HPDE6-E6E7 (cell line): Measurements from ENCODE around the gene FOXP2.
"Not testable (repeated sequence)": the region's sequence is repeated elsewhere in the genome, so short reads cannot be mapped to it uniquely, and the experiment has no call there.

ENCODE experiments used
- DNase-seq: peaks from one replicate; pipeline ENCODE4 v3.0.0; 2011; ENCODE audit warnings: missing footprints; ENCODE audit errors: extremely low spot score

FOXP2 gene

DNA sequence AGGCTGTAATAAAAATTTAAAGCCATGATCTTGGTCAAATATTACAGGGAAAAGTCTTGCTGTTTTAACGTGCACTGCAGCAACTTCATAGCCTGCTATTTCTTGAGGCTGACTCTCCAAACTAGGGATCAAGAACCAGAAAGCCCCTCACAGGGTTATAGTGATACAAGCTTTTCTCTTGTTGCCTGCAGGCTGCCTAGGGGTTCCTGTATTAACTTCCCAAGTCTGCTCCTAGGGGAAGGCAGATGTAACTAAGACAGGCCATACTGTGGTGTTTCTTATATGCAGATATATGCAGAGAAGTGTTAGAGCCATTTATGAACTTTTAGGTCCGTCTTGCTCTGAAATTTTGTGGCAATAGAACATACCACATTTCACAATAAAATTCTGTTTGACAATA is 175.7 kb downstream of the FOXP2 start:
- no peak for DNase-seq

DNA sequence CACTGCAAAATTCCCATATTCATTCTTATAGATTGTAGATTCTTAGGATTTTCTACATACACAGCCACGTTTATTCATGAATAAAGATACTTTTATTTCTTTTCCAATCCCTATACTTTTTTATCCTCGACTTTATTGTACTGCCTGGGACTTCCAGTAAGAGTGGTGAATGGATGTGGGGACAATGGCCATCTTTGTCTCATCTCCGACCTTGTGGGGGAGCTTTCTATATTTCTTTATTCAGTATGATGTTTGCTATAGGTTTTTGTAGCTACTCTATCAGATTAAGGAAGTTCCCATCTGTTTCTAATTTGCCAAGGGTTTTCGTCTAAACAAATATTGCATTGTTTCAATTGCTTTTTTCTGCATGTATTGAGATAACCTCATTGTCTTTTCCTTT is 184.3 kb downstream of the FOXP2 start:
- DNase-seq = no peak

DNA sequence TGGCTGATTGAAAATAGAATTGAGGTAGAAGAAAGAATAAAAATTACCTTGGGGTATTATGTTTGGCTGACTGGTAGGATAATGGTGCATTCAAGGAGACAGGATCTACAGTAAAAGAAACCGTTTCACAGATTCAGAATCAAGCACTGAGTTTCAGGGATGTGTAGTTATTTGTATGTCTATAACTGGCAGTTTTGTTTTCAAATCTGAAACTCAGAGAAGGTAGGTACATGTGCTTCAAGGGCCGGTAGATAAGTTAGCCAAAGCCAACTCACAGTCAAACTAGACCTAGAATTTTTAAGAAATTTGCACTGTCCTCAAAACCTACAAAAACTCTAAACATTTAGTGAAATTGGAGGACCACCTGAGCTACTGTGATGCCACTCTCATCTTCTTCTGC is 191.5 kb downstream of the FOXP2 start:
- DNase-seq = no peak

DNA sequence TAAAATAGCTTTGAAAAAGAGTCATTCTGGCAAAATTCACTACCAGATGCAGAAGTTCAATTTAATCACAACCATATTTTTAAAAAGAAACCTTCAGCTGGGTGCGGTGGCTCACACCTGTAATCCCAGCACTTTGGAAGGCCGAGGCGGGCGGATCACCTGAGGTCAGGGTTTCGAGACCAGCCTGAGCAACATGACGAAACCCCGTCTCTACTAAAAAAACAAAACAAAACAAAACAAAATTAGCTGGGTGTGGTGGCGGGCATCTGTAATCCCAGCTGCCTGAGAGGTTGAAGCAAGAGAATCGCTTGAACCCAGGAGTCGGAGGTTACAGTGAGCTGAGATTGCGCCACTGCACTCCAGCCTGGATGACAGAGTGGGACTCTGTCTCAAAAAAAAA is 194.2 kb downstream of the FOXP2 start:
- not testable (repeated sequence) for DNase-seq

DNA sequence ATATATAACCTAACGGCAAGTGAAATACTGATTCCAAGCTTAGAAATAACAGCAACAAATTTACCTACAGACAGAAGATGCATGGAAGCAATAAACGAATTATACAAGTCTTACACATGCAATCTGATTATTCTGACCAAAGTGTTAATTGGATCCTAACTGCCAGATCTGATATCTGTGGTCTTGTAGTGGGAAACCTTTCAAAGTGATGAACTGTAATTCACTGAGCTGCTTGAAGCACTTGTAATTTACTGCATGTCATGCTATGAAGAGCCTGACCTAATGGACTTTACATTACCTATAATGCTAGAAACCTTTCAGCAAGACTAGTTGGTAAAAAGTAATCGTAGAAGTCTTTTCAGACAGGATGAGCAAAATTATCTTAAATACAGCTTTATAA is 205.6 kb downstream of the FOXP2 start:
- no peak for DNase-seq

DNA sequence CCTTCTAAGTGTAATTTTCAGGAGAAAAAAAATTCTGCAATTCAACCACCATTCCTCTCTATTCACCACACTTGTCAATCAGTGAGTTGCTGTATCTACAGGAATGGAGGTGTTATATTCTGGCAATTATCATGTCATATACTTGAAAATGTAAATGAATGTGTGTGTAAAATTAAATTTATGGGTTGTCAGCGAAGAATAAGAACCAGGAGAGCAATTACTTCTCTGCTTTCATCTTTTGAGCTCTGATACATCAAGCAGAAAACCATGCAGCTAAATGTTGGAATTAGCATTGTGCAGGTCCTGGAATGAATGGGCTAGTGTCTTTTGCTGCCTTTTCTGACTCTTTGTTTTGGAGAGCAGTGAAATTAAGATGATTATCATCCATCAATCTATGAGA is 207.6 kb downstream of the FOXP2 start:
- DNase-seq = no peak

DNA sequence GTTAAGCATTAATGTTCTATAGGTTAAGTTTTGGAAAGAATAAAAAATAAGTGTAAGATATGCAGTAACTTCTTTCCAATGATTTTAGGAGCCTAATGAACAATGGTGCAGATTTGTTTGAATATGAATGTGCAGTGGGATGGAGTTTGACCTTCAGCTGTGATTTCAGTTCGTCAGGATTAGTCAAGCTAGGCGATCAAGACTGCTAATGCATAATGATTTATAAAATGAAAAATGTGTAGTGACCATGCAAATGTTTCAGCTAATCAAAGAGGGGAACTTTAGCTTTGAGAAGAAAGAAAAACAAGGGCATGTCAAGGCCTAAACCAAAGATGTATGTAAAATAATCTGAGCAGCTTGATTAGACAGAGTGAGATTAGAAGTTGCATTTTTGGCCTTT is 208.5 kb downstream of the FOXP2 start:
- no peak for DNase-seq

DNA sequence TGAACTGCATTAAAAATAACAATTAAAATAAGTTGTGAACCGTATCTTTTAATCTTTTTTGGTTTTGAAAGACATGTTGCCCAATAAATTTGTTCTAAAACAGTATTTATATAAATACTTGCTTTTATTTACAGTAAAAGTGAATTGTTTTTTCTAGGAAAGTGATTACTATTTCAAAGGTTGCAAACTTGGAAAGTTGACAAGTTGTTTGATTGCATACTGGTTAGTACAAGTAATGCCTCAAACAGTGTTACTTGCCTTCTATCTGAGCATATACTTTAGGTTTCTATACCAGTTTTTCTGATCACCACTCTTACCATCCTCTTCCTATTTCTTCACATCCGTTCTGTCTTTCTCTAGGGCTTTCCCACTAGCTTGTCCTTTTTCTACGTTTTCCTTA is 212.6 kb downstream of the FOXP2 start:
- DNase-seq = no peak

DNA sequence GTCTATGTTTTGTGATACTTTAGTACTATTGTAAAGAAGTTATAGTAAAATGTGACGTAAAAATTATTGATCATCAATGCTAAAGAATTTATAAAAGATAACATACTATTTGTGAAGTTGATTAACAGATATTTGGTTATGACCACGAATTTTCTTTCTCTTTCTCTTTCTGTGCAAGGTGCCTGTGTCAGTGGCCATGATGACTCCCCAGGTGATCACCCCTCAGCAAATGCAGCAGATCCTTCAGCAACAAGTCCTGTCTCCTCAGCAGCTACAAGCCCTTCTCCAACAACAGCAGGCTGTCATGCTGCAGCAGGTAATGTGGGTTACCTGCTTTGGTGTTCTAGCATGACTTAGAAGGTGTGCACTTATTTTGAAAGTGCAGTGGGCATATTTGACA is 213.7 kb downstream of the FOXP2 start:
- DNase-seq = no peak

DNA sequence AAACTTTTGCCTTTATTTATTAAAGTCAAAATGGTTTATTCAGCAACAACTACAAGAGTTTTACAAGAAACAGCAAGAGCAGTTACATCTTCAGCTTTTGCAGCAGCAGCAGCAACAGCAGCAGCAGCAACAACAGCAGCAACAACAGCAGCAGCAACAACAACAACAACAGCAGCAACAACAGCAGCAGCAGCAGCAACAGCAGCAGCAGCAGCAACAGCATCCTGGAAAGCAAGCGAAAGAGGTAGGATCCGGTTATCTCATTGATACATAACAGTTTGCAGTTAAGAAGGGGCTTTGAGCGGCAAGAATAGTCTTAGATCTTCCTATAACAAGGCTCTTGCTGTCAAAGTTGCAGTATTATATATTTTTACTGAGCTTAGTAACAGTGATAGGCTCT is 215.1 kb downstream of the FOXP2 start:
- no peak for DNase-seq

DNA sequence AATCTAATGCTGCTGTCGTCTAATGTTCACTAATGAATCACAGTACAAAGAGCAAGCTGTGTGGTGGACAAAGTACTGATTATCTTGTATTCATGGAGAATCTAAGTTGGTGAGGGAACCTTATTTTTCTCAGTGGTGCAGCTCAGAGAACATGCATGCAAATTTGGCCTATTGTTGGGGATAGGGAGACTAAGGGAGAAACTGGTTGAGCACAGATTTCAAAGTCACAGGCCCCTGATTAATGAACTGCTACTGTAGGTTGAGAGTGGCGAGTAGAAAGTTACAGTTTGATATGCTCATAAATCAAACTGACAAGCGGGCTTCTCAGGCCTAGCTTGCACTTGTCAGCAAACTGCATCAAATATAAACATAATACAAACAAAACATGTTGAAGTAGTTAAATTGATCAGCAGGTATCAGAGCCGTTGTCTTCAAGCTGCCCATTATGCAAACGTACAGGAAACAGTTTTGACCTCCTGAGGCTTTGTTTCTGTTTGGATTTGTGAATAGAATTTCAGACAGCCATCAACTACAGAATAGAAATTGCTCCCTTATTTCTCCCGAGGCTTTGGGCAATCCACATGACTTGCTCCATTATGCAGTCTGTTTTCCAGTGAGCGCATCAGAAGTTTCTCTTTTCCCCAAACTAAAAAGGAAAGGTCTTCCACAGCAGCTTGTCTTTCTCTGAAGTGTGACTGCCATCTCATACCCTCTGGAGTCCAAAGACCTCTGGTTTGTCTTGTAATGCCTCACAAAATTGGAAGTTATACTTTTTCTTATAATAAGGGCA is 215.8 kb downstream of the FOXP2 start:
- no peak for DNase-seq

DNA sequence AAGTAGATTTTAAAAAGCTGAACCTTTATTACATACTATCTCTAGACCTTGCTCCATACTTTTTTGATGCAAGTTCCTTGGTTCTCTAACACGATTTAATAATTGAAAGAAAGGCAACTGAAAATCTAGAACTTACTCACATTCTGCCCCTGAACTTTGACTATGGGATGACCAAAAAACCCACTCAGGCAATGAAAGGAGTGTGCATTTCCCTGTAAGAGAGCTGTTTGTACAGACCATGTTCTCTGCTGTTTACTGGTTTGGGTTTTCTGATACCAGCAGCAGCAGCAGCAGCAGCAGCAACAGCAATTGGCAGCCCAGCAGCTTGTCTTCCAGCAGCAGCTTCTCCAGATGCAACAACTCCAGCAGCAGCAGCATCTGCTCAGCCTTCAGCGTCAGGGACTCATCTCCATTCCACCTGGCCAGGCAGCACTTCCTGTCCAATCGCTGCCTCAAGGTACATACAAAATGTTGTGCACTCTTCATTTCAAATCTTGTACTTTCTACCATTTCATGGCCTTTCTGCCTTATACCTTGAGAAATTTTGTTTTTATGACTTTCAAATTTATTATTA is 216.7 kb downstream of the FOXP2 start:
- DNase-seq = no peak

DNA sequence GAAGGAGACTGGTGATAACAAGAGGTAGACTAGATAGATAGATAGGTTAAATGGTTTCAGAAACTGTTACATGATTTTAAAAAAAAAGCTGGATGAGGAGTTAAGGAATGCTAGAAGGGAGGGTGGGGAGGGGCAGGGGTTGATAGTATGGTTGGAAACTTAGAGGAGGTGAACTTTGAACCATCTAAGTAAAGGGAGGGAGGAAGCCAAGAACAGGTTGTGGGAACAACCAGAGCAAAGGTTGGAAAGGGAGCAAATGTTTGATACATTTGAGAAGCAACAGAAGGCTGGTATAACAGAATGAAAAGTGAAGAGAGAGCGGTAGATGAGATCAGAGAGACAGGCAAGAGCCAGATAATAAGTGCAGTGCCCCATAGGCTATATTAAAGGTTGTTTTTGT is 224.8 kb downstream of the FOXP2 start:
- no peak for DNase-seq

DNA sequence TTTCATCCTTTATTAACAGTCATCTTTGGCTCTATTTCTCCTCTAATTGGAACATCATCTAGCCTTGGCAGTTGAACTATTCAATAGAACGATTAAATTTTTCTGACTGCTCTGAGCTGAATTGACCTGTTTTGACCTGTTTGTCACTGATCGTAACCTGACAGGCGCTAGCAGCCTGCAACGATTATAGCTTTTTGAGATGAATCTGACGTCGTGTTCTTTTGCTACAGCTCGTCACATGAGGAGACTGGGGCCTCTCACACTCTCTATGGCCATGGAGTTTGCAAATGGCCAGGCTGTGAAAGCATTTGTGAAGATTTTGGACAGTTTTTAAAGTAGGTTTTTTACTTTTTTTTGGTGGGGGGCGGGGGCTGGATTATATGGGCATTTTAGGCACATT is 229.8 kb downstream of the FOXP2 start:
- no peak for DNase-seq

DNA sequence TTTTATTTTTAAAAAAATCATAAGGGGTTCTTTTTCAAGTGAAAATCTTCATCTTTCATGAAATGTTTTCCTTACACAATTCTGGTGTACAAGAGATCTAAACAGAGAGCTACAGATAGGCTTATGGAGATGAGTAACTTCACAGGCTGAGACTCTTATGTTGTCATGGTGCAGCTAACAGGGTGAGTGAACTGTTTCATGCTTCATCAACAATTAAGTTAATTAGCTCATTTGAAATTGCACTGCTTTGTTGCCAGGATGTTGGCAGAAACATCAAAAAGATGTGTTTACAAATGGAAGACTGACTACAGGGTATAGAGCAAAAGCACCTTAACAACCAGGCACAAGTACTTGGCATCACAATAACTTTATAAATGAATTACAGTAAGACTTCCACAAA is 230.8 kb downstream of the FOXP2 start:
- no peak for DNase-seq

DNA sequence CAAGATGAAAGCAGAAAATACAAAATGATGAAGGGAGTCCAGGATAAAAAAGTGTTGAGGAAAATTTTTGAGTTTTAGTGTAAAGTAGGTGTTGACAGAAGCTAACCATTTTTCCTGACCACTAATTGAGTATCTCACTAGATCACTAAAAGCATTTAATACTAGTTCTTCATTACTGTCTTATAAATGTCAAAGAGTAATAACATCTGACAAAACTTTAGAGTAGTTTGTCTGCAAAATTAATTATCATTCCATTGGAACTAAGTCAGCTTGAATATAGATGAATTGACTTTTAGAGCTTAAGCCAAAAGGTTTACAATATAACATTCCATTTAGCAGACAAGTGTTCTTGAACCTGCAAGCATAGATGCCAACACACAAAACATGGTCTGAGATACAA is 232.9 kb downstream of the FOXP2 start:
- DNase-seq = no peak

DNA sequence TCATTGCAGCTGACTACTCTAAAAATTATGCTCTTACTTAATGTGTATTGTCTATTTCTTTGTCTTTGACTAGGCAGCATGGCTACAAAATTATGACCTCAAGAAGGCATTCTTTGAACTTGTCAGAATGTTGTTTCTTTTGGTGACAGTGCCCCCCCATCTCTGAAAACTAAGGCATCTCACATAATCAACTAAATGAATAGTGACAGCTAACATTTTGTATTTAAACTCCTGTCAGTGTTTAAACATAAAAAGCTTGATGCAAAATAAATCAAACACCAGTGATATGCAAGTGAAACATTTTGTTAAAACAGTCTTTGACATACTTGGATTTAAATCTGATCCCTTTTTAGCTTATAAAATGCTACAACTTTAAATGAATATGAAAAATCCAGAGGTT is 233.5 kb downstream of the FOXP2 start:
- DNase-seq = no peak

DNA sequence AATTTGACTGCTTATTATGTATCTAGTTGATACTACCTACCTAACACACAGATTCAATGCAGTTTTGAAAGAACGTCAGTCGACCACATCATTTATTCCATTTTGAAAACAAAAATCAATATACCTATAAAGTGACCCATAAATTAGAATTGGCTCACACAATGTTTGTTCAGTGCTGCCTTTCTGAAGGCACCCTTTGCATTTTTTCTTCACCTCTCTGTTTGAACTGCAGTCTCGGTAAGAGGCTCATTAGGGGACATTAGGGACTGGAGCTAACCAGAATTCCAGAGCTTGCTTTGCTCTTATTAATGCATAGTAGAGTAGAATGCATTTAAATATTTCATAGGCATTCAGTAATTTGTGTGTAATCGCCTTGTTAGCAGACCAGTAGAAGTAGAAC is 234.1 kb downstream of the FOXP2 start:
- DNase-seq = no peak

DNA sequence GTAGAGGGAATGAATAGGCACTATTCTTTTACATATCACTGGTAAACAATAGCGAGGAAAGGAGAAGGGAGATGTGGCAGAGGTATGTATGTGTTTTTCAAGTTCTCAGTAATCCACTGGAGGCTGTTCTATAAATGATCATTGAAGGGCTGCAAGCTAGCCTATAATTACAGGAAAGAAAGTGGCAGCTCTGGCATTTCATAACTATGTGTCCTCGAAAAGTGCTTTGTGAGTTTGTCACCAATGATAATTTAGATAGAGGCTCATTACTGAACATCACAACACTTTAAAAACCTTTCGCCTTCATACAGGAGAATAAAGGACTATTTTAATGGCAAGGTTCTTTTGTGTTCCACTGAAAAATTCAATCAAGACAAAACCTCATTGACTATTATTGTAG is 235.1 kb downstream of the FOXP2 start:
- no peak for DNase-seq

DNA sequence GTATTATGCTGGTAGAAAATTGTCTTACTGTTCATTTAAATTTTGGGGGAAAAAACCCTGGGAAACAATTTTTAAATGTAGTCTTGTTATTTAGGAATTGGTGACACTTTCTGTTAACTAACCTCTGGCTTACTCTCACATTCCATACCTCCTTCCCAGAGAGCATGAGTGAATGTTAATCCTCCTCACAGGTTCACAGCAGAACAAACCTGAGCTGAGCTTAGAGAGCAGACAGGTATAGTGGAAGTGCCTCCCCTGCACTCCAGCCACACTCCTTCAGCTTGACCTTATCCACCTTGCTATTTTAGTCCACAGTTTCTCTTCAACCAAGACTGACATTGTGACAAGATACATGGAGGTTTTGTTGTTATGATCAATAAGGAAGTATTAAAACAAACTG is 235.9 kb downstream of the FOXP2 start:
- DNase-seq = no peak

DNA sequence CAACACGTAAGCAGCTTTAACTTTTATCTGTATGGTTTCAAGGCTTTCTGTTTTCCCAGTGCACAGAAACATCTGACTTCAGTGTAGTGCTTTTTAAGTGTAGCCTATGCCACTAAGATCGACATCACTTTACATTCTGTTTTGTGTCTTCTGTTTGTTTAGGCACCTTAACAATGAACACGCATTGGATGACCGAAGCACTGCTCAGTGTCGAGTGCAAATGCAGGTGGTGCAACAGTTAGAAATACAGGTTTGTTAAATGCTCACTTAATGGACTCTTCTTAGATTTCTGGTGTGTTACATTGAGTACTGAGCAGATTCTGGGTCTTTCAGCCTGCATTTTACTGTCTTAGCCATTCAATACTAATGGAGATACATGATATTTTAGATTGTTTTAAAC is 237.4 kb downstream of the FOXP2 start:
- DNase-seq = no peak

DNA sequence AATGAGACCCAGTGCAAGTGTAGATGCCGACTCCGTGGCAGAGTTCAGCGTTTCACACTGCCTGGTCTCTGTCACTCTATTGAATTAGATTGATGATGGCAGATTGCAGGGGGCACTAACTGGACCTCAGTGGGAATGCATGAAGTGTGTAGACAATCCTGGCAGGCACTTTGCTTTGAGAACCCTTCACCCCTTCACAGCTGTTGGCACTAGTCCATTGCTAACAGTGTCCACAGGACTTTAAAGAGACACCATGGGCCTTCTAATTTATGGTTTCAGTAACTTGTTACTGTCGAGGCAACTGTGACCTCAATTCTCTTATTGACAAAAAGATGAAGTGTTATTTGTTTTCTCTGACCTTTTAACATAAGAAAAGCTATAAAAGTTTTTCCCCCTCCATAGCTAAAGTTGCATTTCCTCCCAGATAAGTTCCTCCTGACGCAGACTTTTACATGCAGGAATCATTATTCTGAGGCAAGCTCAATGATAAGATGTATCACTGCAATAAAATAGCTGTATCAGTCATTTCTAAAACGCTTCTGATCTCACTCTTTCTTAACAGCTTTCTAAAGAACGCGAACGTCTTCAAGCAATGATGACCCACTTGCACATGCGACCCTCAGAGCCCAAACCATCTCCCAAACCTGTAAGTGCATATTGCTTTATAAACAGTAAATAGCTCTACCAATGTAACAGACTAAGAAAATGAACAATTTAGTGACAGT is 238.9 kb downstream of the FOXP2 start:
- no peak for DNase-seq

DNA sequence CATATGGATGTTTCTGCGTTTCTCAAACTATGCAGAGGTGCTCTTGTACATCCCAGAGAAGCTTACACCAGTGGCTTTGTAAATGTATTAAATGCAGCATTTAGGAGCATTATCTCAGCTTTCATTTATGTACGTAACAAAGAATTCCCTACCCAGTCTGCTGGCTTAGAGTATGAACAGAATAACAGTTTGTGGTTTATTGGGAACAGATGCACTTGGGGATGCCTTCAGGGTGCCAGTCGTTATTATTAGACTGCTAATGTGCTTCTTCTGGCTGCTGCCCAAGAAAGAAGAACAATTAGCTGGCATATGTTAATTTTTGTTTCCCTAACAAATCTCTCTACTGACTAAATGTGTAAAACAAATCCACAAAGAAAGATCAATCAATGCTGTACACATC is 241.9 kb downstream of the FOXP2 start:
- DNase-seq = no peak
